ENCODE measurements around the gene FAM149A.

The FAM149A gene

DNA sequence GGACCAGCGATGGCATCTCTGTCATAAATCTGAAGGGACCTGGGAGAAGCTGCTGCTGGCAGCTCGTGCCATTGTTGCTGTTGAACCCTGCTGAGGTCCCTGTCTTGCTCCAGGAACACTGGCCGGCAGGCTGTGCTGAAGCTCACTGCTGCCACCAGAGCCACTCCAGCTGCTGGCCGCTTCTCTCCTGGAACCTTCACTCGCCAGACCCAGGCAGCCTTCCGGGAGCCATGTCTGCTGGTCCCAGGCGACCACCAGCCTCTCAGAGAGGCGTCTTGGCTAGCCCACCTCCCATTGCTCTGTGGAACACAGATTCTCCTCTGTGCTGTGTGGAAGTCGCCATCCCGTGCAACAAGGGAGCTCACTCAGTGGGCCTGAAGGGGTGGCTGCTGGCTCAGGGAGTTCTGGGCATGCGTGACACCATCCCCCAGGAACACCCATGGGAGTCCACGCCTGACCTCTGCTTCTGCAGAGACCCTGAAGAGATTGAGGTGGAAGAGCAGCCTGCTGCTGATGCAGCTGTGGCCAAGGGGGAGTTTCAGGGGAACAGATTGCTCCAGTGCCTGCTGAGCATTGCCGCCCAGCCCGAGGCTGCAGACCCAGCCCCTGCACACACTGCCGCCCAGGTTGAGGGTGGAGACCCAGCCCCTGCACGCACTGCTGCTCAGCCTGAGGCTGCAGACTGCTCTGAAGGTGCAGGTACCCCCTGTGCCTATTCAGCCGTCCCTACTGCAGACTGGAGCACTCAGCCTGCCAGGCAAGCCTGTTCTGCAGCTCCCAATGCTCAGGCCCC, 53.7 kb downstream of the FAM149A start:
- ATAC-seq, result no peak
- no peak for TF ChIP-seq ZFP30 (CRISPR knock-in tag; IDR thresholded peaks at IDR 0.05)
- no peak for TF ChIP-seq TCF4 (CRISPR knock-in tag; IDR thresholded peaks at IDR 0.05; ENCODE audit: borderline replicate concordance)
- no peak for TF ChIP-seq ZNF70 (CRISPR knock-in tag; IDR thresholded peaks at IDR 0.05)
- TF ChIP-seq ISL1 (CRISPR knock-in tag; IDR thresholded peaks at IDR 0.05), result no peak
- TF ChIP-seq ZNF565 (CRISPR knock-in tag; conservative IDR thresholded peaks at IDR 0.05; ENCODE audit: low read depth), result no peak
- no peak for TF ChIP-seq TOX (CRISPR knock-in tag; IDR thresholded peaks at IDR 0.05; ENCODE audit: borderline replicate concordance)
- TF ChIP-seq SNAI2 (CRISPR knock-in tag; IDR thresholded peaks at IDR 0.05), result no peak
- TF ChIP-seq PPARA (CRISPR knock-in tag; IDR thresholded peaks at IDR 0.05; ENCODE audit: borderline replicate concordance), result no peak
- TF ChIP-seq BACH2 (CRISPR knock-in tag; IDR thresholded peaks at IDR 0.05; ENCODE audit: borderline replicate concordance), result no peak
- TF ChIP-seq ZC3H10 (CRISPR knock-in tag; IDR thresholded peaks at IDR 0.05), result no peak
- no peak for TF ChIP-seq ARNTL (CRISPR knock-in tag; IDR thresholded peaks at IDR 0.05; ENCODE audit: borderline replicate concordance, low read depth)
- no peak for TF ChIP-seq GLIS3 (CRISPR knock-in tag; IDR thresholded peaks at IDR 0.05)

DNA sequence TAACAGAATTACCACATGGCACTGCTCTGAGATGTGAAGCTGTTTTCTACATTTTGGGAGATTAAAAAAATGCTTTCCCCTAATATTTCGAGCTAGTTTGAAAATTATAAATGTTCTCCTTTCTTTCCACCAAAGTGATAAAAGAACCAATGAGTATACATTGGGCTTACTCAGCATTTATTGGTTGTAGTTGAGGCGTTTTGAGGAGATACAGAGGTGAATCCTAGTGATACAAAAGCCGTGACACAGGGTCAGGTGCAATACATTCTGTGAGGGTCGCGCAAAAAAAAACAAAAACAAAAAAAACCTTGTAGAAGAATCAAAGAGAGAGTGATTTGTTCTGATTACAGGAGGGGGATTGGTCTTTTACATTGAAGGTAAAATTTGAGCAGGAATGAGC, 54.5 kb downstream of the FAM149A start:
- TF ChIP-seq RARB (CRISPR knock-in tag; IDR thresholded peaks at IDR 0.05) (no peak), ZNF70 (CRISPR knock-in tag; IDR thresholded peaks at IDR 0.05) (no peak), PPARA (CRISPR knock-in tag; IDR thresholded peaks at IDR 0.05; ENCODE audit: borderline replicate concordance) (no peak), TOX (CRISPR knock-in tag; IDR thresholded peaks at IDR 0.05; ENCODE audit: borderline replicate concordance) (no peak), SNAI2 (CRISPR knock-in tag; IDR thresholded peaks at IDR 0.05) (no peak), ARNTL (CRISPR knock-in tag; IDR thresholded peaks at IDR 0.05; ENCODE audit: borderline replicate concordance, low read depth) (no peak), TCF4 (CRISPR knock-in tag; IDR thresholded peaks at IDR 0.05; ENCODE audit: borderline replicate concordance) (no peak), OSR1 (CRISPR knock-in tag; IDR thresholded peaks at IDR 0.05) (no peak), CSDC2 (CRISPR knock-in tag; IDR thresholded peaks at IDR 0.05) (no peak), ZNF565 (CRISPR knock-in tag; conservative IDR thresholded peaks at IDR 0.05; ENCODE audit: low read depth) (no peak), BACH2 (CRISPR knock-in tag; IDR thresholded peaks at IDR 0.05; ENCODE audit: borderline replicate concordance) (no peak), ZFP3 (CRISPR knock-in tag; IDR thresholded peaks at IDR 0.05) (no peak), ESRRG (CRISPR knock-in tag; IDR thresholded peaks at IDR 0.05) (no peak), ZFP30 (CRISPR knock-in tag; IDR thresholded peaks at IDR 0.05) (no peak), ZNF8 (CRISPR knock-in tag; IDR thresholded peaks at IDR 0.05) (no peak)
- TF ChIP-seq, protein P1, sequence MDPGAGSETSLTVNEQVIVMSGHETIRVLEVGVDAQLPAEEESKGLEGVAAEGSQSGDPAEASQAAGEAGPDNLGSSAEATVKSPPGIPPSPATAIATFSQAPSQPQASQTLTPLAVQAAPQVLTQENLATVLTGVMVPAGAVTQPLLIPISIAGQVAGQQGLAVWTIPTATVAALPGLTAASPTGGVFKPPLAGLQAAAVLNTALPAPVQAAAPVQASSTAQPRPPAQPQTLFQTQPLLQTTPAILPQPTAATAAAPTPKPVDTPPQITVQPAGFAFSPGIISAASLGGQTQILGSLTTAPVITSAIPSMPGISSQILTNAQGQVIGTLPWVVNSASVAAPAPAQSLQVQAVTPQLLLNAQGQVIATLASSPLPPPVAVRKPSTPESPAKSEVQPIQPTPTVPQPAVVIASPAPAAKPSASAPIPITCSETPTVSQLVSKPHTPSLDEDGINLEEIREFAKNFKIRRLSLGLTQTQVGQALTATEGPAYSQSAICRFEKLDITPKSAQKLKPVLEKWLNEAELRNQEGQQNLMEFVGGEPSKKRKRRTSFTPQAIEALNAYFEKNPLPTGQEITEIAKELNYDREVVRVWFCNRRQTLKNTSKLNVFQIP (CRISPR knock-in tag; IDR thresholded peaks at IDR 0.05; ENCODE audit: borderline replicate concordance, low read depth), result no peak
- TF ChIP-seq, protein P2, sequence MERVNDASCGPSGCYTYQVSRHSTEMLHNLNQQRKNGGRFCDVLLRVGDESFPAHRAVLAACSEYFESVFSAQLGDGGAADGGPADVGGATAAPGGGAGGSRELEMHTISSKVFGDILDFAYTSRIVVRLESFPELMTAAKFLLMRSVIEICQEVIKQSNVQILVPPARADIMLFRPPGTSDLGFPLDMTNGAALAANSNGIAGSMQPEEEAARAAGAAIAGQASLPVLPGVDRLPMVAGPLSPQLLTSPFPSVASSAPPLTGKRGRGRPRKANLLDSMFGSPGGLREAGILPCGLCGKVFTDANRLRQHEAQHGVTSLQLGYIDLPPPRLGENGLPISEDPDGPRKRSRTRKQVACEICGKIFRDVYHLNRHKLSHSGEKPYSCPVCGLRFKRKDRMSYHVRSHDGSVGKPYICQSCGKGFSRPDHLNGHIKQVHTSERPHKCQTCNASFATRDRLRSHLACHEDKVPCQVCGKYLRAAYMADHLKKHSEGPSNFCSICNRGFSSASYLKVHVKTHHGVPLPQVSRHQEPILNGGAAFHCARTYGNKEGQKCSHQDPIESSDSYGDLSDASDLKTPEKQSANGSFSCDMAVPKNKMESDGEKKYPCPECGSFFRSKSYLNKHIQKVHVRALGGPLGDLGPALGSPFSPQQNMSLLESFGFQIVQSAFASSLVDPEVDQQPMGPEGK (CRISPR knock-in tag; IDR thresholded peaks at IDR 0.05; ENCODE audit: borderline replicate concordance), result no peak
- TF ChIP-seq, protein P3, sequence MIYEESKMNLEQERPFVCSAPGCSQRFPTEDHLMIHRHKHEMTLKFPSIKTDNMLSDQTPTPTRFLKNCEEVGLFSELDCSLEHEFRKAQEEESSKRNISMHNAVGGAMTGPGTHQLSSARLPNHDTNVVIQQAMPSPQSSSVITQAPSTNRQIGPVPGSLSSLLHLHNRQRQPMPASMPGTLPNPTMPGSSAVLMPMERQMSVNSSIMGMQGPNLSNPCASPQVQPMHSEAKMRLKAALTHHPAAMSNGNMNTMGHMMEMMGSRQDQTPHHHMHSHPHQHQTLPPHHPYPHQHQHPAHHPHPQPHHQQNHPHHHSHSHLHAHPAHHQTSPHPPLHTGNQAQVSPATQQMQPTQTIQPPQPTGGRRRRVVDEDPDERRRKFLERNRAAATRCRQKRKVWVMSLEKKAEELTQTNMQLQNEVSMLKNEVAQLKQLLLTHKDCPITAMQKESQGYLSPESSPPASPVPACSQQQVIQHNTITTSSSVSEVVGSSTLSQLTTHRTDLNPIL (CRISPR knock-in tag; IDR thresholded peaks at IDR 0.05; ENCODE audit: low read depth), result no peak
- no peak for ATAC-seq

DNA sequence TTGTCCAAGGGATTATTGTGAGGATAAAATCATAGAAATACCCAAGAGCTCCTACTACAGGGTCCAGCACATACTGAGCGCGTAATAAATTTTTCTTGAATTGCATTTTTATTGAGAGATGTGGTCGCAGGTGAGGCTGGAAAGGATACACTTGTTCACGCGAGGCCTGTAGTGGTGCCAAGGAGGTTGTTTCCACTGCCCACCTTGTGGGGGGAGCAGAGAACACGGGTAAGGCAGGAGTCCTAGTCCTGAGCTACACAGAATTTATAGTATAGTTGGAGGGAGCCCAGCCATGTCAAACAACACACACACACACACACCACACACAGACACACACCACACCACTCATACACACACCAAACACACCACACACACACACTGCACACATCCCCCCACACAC, 55.1 kb downstream of the FAM149A start:
- TF ChIP-seq CSDC2 (CRISPR knock-in tag; IDR thresholded peaks at IDR 0.05), result no peak
- no peak for ATAC-seq

DNA sequence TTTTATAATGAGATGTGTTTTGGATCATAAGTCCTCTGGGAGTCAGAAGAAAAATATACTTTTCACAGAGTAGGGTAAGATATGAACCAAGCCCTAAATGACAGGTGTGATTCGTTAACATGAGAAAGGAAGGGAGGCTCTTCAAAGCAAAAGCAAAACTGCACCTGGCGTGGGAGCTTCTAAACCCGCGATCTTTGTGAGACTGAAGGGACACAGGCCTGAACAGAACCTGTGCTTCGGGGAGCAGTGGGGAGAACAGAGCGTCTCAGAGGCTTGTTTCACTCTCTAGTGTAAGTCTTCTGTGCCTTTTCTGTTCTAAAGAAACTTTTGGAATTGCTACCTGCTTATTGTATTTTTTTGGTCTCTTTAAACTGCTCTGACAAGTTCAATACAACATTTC, 56.6 kb downstream of the FAM149A start:
- no peak for ATAC-seq
- TF ChIP-seq RARB (CRISPR knock-in tag; IDR thresholded peaks at IDR 0.05), result no peak

DNA sequence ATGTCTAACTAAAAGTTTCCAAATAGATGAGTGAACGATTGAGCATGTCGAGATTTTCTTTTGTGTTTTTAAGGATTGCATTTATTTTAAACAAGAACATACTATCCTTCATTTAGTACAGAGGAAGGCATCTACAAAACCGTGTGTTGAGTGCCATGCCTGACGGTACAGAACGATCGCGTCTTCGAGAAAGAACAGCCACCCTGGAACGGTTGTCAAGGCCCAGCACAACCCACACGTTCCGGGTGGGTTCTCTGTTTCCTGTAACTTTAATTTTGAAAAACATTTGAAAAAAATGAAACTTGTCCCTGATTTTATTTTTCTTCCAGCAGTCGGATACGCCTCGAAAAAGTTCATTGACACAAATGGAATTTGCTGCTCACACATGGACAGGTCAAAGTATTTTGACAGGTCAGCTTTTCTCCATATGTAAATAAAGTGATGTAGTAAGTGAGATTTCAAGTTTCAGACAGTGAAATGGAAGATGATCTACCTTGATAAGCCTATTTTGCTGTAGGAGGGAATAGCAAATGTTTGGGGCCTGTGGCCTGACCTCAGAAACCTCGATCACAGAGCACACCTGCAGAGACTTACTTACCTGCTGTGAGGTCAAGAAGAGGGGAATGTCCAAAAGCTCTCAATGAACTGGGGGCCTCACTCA, 62.5 kb downstream of the FAM149A start:
- ATAC-seq, result no peak
- TF ChIP-seq TOX (CRISPR knock-in tag; IDR thresholded peaks at IDR 0.05; ENCODE audit: borderline replicate concordance) (no peak), ZNF8 (CRISPR knock-in tag; IDR thresholded peaks at IDR 0.05) (no peak), ISL1 (CRISPR knock-in tag; IDR thresholded peaks at IDR 0.05) (no peak), GLIS3 (CRISPR knock-in tag; IDR thresholded peaks at IDR 0.05) (no peak), ZFP30 (CRISPR knock-in tag; IDR thresholded peaks at IDR 0.05) (no peak), TCF4 (CRISPR knock-in tag; IDR thresholded peaks at IDR 0.05; ENCODE audit: borderline replicate concordance) (no peak), ARNTL (CRISPR knock-in tag; IDR thresholded peaks at IDR 0.05; ENCODE audit: borderline replicate concordance, low read depth) (no peak), ZNF70 (CRISPR knock-in tag; IDR thresholded peaks at IDR 0.05) (no peak), ZC3H10 (CRISPR knock-in tag; IDR thresholded peaks at IDR 0.05) (no peak)
- TF ChIP-seq, protein P2 (CRISPR knock-in tag; IDR thresholded peaks at IDR 0.05; ENCODE audit: borderline replicate concordance), result no peak
- TF ChIP-seq, protein P1 (CRISPR knock-in tag; IDR thresholded peaks at IDR 0.05; ENCODE audit: borderline replicate concordance, low read depth), result no peak
- TF ChIP-seq, protein P3 (CRISPR knock-in tag; IDR thresholded peaks at IDR 0.05; ENCODE audit: low read depth), result no peak

Data from SK-N-SH treated with all-trans-retinoic acid at 6 μM for 48 hours (cell line).